HCT116 (cell line): ENCODE results near the gene AGBL1.

ENCODE experiments used
- EZH2 ChIP-seq: fragments of 200-600 bp; sonication (generic); IDR thresholded peaks from 2 replicates; pipeline ENCODE4 v1.6.1; 2017; ENCODE audit warnings: antibody characterized with exemption, mixed run types
- POLR2A ChIP-seq: IDR thresholded peaks from 2 replicates; pipeline ENCODE4 v1.7.0; 2011; ENCODE audit warnings: borderline replicate concordance; ENCODE audit not compliant: insufficient read depth, insufficient read length; ENCODE audit errors: extremely low read depth
- POLR2AphosphoS5 ChIP-seq: IDR thresholded peaks from 2 replicates; pipeline ENCODE4 v1.6.1; 2011; ENCODE audit warnings: mild to moderate bottlenecking, low read depth, low read length, moderate library complexity
- SRF ChIP-seq: IDR thresholded peaks from 2 replicates; pipeline ENCODE4 v1.6.1; 2012; ENCODE audit warnings: low read depth
- TCF7L2 ChIP-seq: IDR thresholded peaks from 2 replicates; pipeline ENCODE4 v1.7.0; 2011; ENCODE audit warnings: borderline replicate concordance, inconsistent platforms; ENCODE audit not compliant: insufficient read depth, insufficient read length; ENCODE audit errors: extremely low read depth
- TF ChIP-seq, protein P1 (sequence below), 3 experiments: fragments of 200-600 bp in 1 of 3; sonication (generic) in 1 of 3; IDR thresholded peaks in 2 of 3; conservative IDR thresholded peaks in 1 of 3; 2 replicates each; pipeline ENCODE4 v1.5.1; 2012 to 2017; ENCODE audit warnings: low read depth in 2 of 3, low read length in 2 of 3, antibody characterized with exemption in 1 of 3, borderline replicate concordance in 1 of 3, control low read depth in 1 of 3, mild to moderate bottlenecking in 1 of 3, mixed read lengths in 1 of 3, mixed run types in 1 of 3, moderate library complexity in 1 of 3; ENCODE audit not compliant: insufficient read depth in 1 of 3
- TF ChIP-seq, protein P2 (sequence below): IDR thresholded peaks from 2 replicates; pipeline ENCODE4 v1.6.1; 2012; ENCODE audit warnings: low read depth

DNA sequence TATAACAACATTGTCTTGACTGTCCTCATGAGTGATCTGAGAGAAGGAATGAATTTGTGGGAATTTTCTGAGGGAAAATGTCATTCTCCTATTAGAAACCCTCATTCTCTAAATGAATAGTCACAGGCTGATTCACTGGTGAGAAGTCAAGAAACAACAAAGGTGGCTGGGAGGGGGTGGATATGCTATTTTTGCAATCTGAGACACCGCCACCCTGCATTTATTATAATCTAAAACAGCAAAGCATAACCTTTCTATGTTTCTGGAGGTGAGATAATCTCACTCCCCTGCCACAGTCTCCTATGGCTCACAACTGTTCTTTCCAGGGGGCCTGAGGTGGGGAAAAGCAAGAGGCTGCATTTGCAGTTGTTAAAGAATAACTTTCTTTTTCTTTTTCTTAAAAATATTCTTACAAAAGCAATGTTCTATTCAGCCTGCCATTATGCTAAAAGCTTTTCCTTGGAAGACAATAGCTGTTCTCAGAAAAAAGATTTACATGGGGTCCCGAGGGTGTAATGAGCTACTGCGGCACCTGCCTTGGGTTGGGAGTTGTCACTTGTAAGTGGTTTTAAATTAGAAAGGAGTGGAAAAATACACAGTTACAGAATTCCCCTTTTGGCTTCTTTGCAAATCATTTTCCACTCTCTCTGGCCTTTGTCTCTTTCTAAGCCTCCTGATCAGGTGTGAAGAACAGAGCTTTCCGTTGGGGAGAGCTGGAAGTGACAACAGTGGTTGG is 220.9 kb downstream of the AGBL1 start:
- TF ChIP-seq, protein P1, sequence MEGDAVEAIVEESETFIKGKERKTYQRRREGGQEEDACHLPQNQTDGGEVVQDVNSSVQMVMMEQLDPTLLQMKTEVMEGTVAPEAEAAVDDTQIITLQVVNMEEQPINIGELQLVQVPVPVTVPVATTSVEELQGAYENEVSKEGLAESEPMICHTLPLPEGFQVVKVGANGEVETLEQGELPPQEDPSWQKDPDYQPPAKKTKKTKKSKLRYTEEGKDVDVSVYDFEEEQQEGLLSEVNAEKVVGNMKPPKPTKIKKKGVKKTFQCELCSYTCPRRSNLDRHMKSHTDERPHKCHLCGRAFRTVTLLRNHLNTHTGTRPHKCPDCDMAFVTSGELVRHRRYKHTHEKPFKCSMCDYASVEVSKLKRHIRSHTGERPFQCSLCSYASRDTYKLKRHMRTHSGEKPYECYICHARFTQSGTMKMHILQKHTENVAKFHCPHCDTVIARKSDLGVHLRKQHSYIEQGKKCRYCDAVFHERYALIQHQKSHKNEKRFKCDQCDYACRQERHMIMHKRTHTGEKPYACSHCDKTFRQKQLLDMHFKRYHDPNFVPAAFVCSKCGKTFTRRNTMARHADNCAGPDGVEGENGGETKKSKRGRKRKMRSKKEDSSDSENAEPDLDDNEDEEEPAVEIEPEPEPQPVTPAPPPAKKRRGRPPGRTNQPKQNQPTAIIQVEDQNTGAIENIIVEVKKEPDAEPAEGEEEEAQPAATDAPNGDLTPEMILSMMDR (IDR thresholded peaks at IDR 0.05 in 2 of 3, conservative IDR thresholded peaks at IDR 0.05 in 1 of 3; ENCODE audit: borderline replicate concordance in 1 of 3, insufficient read depth in 1 of 3, low read depth in 2 of 3, low read length in 2 of 3), result no peak
- no peak for TF ChIP-seq SRF
- TF ChIP-seq TCF7L2, result no peak
- TF ChIP-seq, protein P2, sequence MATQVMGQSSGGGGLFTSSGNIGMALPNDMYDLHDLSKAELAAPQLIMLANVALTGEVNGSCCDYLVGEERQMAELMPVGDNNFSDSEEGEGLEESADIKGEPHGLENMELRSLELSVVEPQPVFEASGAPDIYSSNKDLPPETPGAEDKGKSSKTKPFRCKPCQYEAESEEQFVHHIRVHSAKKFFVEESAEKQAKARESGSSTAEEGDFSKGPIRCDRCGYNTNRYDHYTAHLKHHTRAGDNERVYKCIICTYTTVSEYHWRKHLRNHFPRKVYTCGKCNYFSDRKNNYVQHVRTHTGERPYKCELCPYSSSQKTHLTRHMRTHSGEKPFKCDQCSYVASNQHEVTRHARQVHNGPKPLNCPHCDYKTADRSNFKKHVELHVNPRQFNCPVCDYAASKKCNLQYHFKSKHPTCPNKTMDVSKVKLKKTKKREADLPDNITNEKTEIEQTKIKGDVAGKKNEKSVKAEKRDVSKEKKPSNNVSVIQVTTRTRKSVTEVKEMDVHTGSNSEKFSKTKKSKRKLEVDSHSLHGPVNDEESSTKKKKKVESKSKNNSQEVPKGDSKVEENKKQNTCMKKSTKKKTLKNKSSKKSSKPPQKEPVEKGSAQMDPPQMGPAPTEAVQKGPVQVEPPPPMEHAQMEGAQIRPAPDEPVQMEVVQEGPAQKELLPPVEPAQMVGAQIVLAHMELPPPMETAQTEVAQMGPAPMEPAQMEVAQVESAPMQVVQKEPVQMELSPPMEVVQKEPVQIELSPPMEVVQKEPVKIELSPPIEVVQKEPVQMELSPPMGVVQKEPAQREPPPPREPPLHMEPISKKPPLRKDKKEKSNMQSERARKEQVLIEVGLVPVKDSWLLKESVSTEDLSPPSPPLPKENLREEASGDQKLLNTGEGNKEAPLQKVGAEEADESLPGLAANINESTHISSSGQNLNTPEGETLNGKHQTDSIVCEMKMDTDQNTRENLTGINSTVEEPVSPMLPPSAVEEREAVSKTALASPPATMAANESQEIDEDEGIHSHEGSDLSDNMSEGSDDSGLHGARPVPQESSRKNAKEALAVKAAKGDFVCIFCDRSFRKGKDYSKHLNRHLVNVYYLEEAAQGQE, result no peak
- no peak for TF ChIP-seq POLR2A
- TF ChIP-seq POLR2AphosphoS5, result no peak
- TF ChIP-seq EZH2, result no peak
